COR-L47 (cell line): ENCODE results near the gene PGK1.
A peak's percentile ranks its signal among the peaks of the same experiment; 100 is the strongest.
"Not testable (repeated sequence)": the region's sequence is repeated elsewhere in the genome, so short reads cannot be mapped to it uniquely, and the experiment has no call there.

ENCODE experiments used
- DNase-seq: peaks from one replicate; lab custom pipeline; 2025; lab: John Stamatoyannopoulos, UW

The PGK1 gene

GRCh38 chrX:78103623-78104446 lies at the start of gene PGK1:
PGK1 (plus strand) TSS chrX:78104248; CDS start chrX:78104341, 93 bp downstream.
- DNase-seq: peak; percentile 89

- no peak for DNase-seq
Observed at GRCh38 chrX:78063687-78064086, 40.4 kb upstream of the PGK1 start.

GRCh38 chrX:78064152-78064551 lies 39.9 kb upstream of the PGK1 start:
- no peak for DNase-seq

GRCh38 chrX:78064698-78065601 lies 39.1 kb upstream of the PGK1 start:
- not testable (repeated sequence) for DNase-seq

GRCh38 chrX:78066110-78066509 lies 37.9 kb upstream of the PGK1 start:
- no peak for DNase-seq

- DNase-seq: no peak
Observed at GRCh38 chrX:78071331-78071730, 32.7 kb upstream of the PGK1 start.

GRCh38 chrX:78073147-78074077 lies 30.6 kb upstream of the PGK1 start:
- not testable (repeated sequence) for DNase-seq

- DNase-seq: no peak
Observed at GRCh38 chrX:78074088-78074487, 30.0 kb upstream of the PGK1 start.

- DNase-seq: no peak
Observed at GRCh38 chrX:78075787-78076389, 28.2 kb upstream of the PGK1 start.

- DNase-seq: not testable (repeated sequence)
Observed at GRCh38 chrX:78081413-78081812, 22.6 kb upstream of the PGK1 start.

- no peak for DNase-seq
Observed at GRCh38 chrX:78092296-78092695, 11.8 kb upstream of the PGK1 start.

- DNase-seq: no peak
Observed at GRCh38 chrX:78098108-78098507, 5.9 kb upstream of the PGK1 start.

- no peak for DNase-seq
Observed at GRCh38 chrX:78102091-78102490, 2.0 kb upstream of the PGK1 start.

GRCh38 chrX:78103001-78103622 lies 936 bp upstream of the PGK1 start:
- no peak for DNase-seq

GRCh38 chrX:78104447-78105176 lies 564 bp downstream of the PGK1 start:
- no peak for DNase-seq

- DNase-seq: no peak
Observed at GRCh38 chrX:78105944-78106650, 2.0 kb downstream of the PGK1 start.

GRCh38 chrX:78106651-78106986 lies 2.6 kb downstream of the PGK1 start:
- DNase-seq: no peak

- DNase-seq: no peak
Observed at GRCh38 chrX:78109458-78109857, 5.4 kb downstream of the PGK1 start.

GRCh38 chrX:78111140-78111931 lies 7.3 kb downstream of the PGK1 start:
- no peak for DNase-seq
